Ecto neural progenitor cell (in vitro differentiated cells): ENCODE measurements around the gene DYNC1H1.
"Not testable (repeated sequence)": the region's sequence is repeated elsewhere in the genome, so short reads cannot be mapped to it uniquely, and the experiment has no call there.

Experiments
- DNase-seq: peaks from one replicate; pipeline ENCODE4 v3.0.0-alpha.2; 2018; ENCODE audit warnings: low spot score

Gene DYNC1H1

GRCh38 chr14:101965770-101966722 lies 1.7 kb downstream of the DYNC1H1 start:
- DNase-seq, result no peak

DNA sequence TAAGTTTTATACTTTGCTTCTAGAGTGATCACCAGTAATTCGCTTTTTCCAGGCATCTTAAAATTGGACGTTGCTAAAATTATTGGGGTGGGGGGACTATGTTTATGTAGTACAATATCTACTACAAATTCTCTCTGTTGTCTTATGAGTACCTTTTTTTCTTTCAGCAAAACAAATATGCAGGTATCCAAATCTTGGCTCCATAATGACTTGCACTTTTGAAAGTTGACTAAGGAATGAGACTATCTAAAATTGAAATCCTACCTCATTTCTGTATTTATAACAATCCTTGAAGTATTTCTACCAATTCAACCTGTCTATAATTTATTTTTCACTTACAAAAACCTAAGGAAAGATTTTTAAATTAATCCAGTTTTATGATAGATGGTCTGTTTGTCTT lies 2.4 kb downstream of the DYNC1H1 start:
- DNase-seq, result no peak

DNA sequence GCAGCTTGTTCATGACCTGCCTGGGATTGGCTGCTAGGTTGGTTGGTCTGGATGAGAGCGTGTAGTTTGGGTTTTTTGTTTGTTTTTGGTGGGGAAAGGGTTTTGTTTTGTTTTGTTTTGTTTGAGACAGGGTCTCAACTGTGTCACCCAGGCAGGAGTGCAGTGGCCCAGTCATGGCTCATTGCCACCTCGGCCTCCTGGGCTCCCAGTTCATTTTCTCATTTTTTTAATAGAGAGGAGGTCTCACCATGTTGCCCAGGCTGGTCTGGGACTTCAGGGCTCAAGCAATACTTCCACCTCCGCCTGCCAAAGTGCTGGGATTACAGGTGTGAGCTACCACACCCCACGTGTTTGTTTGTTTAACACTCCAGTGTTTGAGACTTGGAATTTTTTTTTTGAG lies 3.8 kb downstream of the DYNC1H1 start:
- DNase-seq, result no peak

DNA sequence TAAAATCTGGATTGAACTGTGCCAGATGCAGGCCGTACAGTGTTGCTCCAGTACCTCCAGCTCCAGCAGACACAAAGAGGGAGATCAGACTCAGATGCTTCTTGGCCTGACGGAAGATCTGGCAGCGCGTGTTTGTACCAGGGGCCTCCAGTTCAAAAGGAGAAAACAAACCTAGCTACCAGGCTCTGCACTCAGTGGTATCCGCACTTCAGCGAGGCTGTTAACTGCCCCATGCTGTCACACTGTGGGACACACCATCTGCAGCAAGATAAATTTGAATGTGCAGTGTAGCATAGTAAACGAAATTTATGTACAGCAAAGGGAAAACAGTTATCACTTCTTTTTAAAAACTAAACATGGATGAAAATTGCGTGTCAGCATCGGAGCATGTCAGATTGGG lies 5.1 kb downstream of the DYNC1H1 start:
- no peak for DNase-seq

DNA sequence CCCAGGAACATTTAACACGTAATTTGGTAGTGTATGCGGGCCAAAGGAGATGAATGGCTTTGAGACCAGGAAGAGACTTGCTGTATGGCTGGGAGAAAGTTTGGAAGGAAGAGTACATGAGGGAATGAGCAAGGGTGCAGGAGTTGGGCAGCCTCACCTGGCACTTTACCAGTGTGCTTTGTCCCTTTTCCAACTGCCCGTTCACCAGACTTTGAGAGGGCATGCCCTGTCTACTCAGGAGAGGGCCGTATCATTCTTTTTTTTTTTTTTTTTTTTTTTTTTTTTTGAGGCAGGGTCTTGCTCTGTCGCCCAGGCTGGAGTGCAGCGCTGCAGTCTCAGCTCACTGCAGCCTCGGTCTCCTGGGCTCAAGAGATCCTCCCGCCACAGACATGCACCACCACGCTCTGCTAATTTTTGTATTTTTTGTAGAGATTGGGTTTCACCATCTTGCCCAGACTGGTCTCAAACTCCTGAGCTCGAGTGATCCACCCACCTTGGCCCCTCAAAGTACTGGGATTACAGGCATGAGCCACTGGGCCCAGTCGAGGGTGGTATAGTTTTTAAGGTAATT lies 6.5 kb downstream of the DYNC1H1 start:
- DNase-seq, result no peak

- not testable (repeated sequence) for DNase-seq
Observed at GRCh38 chr14:101971458-101971857, 7.1 kb downstream of the DYNC1H1 start.

DNA sequence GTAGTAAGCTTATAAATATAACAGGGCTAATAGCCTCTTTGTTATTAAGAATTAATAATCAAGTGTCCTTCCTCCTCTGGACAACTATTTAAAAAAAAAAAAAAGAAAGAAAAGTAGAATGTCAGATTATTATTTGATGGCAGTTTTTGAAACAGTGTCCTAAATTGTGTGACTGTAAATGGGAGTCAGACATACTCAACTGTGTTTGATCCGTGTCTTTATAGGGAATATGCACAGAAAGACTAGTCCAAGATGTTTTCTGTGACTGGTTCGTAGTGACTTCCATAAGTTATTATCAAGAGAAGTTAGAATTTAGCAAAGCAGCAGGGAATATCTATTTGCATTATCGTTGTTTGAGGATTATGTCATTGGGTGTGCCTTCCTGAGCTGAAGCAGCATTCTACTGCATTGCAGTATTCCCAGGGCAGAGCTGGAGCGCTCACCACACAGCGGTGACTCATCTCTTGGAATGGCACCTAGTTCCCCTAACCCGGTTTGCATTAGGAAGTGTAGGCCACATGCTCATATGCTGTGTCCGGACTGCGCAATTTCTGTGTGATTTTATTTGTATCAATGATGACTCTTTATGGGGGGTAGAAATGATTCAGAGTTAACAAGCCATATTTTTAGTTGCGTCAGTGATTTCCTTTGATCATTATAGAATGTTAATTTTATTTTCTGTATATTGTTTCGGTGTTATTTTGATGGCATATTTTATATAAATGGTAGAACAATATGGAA lies 7.9 kb downstream of the DYNC1H1 start:
- DNase-seq, result no peak

DNA sequence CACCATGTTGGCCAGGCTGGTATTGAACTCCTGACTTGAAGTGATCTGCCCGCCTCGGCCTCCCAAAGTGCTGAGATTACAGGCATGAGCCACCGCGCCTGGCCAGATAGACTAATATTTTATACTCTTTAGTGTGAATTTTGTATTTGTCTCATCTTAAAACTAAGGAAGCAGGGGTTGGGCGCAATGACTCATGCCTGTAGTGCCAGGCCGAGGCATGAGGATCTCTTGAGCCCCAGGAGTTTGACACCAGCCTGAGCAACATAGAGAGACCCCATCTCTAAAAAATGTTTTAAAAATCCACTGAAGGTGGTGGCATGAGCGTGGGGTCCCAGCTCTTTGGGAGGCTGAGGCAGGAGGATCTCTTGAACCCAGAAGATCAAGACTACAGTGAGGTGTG lies 9.0 kb downstream of the DYNC1H1 start:
- no peak for DNase-seq

DNA sequence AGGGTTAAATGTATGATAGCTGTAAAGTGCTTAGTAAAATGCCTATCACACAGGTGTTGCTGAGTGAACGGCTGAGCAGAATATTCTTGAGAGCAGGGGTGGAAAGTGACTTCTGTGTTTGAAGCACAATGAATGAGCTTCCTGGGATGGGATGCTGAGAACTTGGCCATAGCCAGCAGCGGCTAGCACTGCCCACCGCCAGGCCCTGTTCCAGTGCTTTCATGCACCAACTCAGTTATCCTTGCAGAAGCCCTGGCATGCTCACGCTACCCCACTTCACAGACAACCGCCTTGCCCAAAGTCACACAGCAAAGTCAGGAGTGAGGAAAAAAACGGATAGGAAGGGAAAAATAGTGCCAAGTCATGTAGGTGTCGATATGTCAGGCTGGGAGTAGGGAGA lies 10.9 kb downstream of the DYNC1H1 start:
- no peak for DNase-seq

- no peak for DNase-seq
Observed at GRCh38 chr14:101977311-101978071, 13.1 kb downstream of the DYNC1H1 start.

- DNase-seq, result no peak
Observed at GRCh38 chr14:101979666-101980065, 15.3 kb downstream of the DYNC1H1 start.

DNA sequence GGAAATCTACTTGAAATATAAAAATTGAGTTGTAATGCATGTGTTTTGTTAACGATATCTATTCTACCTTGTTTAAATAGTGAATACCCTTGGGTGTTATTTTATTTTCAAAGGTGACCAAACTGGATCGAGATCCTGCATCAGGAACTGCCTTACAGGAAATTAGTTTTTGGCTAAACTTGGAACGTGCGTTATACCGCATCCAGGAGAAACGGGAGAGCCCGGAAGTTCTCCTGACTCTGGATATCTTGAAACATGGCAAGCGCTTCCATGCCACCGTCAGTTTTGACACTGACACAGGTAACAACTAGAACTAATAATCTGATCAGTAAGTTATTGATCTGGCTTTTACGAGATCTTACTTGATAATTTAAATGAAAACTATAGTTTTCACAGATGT lies 15.9 kb downstream of the DYNC1H1 start:
- DNase-seq, result no peak

DNA sequence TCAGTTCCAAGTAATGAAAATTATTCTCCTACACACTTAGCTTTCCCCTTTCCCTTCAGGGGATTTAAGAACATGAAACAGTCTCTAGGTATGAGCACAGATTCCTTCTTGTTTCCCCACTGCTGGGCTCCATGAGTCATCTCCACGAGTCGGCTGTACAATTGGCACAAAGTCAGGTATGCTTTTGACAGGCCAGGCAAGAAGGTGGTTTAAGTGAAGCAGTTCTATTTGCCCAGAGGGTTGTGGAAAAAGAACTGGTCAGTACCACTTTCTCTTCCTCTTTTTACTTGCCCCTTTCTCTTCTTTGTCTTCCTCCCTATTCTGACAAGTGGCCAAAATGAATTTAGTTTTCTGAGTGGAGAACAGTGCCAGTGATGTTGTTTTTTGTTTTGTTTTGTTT lies 16.3 kb downstream of the DYNC1H1 start:
- DNase-seq, result no peak

- DNase-seq, result no peak
Observed at GRCh38 chr14:101982621-101983020, 18.2 kb downstream of the DYNC1H1 start.

DNA sequence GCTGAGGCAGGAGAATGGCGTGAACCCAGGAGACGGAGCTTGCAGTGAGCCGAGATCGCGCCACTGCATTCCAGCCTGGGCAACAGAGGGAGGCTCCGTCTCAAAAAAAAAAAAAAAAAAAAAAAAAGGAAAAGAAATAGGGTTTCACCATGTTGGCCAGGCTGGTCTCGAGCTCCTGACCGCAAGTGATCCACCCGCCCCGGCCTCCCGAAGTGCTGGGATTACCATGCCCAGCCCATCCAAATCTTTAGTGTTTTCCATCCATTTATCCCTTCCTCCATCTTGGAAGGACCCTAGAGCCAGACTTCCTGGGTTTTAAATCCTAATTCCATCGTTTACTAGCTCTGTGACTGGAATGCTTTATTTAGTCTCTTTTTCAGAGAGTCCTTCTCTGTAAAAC lies 20.5 kb downstream of the DYNC1H1 start:
- DNase-seq, result not testable (repeated sequence)

GRCh38 chr14:101985957-101986356 lies 21.6 kb downstream of the DYNC1H1 start:
- DNase-seq, result no peak

- DNase-seq, result no peak
Observed at GRCh38 chr14:101986953-101987352, 22.6 kb downstream of the DYNC1H1 start.

- no peak for DNase-seq
Observed at GRCh38 chr14:101988377-101988776, 24.0 kb downstream of the DYNC1H1 start.

DNA sequence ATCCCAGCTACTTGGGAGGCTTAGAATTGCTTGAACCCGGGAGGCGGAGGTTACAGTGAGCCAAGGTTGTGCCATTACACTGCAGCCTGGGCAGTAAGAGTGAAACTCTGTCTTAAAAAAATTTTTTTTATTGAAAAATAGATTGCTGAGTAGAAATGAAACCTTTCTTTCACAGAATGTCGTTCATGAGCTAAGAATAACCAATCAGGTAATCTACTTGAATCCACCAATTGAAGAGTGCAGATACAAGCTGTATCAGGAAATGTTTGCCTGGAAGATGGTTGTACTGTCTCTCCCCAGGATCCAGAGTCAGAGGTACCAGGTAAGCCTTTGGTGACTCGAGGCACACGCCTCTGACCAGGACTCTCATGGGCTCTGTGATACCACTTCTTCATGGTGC lies 27.0 kb downstream of the DYNC1H1 start:
- DNase-seq, result no peak

DNA sequence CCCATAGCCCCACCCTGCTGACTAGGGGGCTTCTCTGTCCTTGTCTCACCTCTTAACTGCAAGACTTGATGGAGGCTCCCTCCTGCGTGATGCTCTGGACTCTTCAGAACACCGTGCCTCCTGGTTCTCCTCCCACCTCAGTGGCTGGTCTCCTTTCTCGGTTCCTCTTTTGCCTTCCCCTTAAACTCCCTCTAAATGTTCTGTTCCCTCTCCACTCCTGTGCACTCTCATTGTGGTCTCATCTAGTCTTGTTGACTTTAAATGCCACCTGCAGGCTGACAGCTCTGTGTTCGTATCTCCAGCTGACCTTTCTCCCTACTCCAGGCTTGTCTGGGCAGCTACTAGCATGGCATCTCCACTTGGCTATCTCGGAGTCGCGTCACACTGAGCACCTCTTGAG lies 28.3 kb downstream of the DYNC1H1 start:
- no peak for DNase-seq

DNA sequence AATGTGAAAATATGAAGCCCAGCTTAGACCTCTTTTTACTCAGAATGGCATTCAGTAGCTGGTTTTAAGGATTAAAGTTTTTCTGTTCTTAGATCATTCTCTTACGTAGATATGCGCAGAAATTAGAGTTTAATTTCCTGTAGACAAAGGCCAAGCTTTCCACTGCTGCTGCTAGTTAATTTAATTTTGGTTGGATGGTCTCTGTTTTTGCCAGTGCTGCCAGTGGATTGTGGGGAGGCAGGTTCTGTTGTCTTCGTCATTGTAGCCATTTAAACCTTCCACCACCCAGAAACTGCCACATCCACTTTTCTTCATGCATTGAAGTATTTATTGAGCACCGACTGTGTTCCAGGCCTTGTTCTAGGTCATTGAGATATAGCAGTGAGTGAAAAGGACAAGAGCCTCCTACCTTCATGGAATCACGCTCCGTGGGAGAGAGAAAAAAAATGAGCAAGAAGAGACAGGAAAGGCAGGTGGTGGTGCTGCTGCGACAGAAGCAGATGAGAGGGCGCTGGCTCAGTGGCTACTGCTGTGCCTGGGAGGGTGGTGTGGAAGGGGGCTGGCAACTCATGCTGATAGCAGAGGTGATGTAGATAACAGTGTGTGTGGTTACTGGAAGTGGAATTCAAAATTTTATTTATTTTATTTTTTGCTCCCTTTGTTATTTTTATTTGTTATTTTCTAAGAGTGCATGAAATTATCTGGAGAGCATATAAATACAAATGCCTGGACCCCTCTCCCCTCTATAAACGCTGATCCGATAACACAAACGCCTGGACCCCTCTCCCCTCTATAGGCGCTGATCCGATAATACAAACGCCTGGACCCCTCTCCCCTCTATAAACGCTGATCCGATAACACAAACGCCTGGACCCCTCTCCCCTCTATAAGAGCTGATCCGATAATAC lies 33.3 kb downstream of the DYNC1H1 start:
- DNase-seq, result no peak
